HepG2 (cell line): ENCODE measurements around the gene MCF2L.

ENCODE experiments used
- CTCF ChIP-seq: sonication (generic); formaldehyde crosslinking; IDR thresholded peaks from 2 replicates; pipeline ENCODE4 v1.5.0; 2020; ENCODE audit warnings: mild to moderate bottlenecking, missing genetic modification reagents, moderate library complexity
- HNRNPH1 ChIP-seq: fragments of 200-400 bp; formaldehyde crosslinking; optimal IDR thresholded peaks from 2 replicates; pipeline ENCODE3; 2017; ENCODE audit warnings: mild to moderate bottlenecking, low read depth, low read length
- IRF1 ChIP-seq: sonication (generic); formaldehyde crosslinking; IDR thresholded peaks from 2 replicates; pipeline ENCODE4 v1.4.0; 2020; ENCODE audit warnings: low read depth, mild to moderate bottlenecking, missing genetic modification reagents
- MZF1 ChIP-seq: sonication (generic); formaldehyde crosslinking; IDR thresholded peaks from 2 replicates; pipeline ENCODE4 v1.8.1; 2023; ENCODE audit warnings: mild to moderate bottlenecking, missing genetic modification reagents, borderline replicate concordance
- NR2C2 ChIP-seq: sonication (generic); formaldehyde crosslinking; IDR thresholded peaks from 2 replicates; pipeline ENCODE4 v1.4.0; 2020; ENCODE audit warnings: missing genetic modification reagents, mild to moderate bottlenecking, moderate library complexity, borderline replicate concordance
- ZFP36 ChIP-seq: fragments of 150-350 bp; IDR thresholded peaks from 2 replicates; pipeline ENCODE4 v1.6.1; 2018; ENCODE audit warnings: borderline replicate concordance, low read length, low read depth; ENCODE audit not compliant: partially characterized antibody
- ZNF24 ChIP-seq: fragments of 450-650 bp; IDR thresholded peaks from 2 replicates; pipeline ENCODE4 v1.6.1; 2017; ENCODE audit warnings: antibody characterized with exemption, mild to moderate bottlenecking
- ZNF274 ChIP-seq: sonication (generic); formaldehyde crosslinking; IDR thresholded peaks from 2 replicates; pipeline ENCODE4 v1.5.1; 2020; ENCODE audit warnings: mild to moderate bottlenecking, missing genetic modification reagents
- ZNF276 ChIP-seq: sonication (generic); formaldehyde crosslinking; IDR thresholded peaks from 2 replicates; pipeline ENCODE4 v1.4.0; 2020; ENCODE audit warnings: mild to moderate bottlenecking, low read depth, missing genetic modification reagents
- ZNF609 ChIP-seq: sonication (generic); formaldehyde crosslinking; IDR thresholded peaks from 2 replicates; pipeline ENCODE4 v1.4.0; 2020; ENCODE audit warnings: mild to moderate bottlenecking, missing genetic modification reagents, borderline replicate concordance

GRCh38 chr13:113077953-113078901 lies 109.2 kb downstream of the MCF2L start:
- TF ChIP-seq MZF1 (CRISPR knock-in tag) = no peak
- TF ChIP-seq ZNF276 (CRISPR knock-in tag) = no peak
- TF ChIP-seq ZNF609 (CRISPR knock-in tag) = no peak
- TF ChIP-seq ZNF24 = no peak
- TF ChIP-seq CTCF (CRISPR knock-in tag) = no peak
- TF ChIP-seq IRF1 (CRISPR knock-in tag) = no peak
- TF ChIP-seq ZFP36 = no peak
- no peak for TF ChIP-seq NR2C2
- no peak for TF ChIP-seq ZNF274
- TF ChIP-seq HNRNPH1 = no peak
